ENCODE results near the gene JMJD7.

Gene JMJD7

DNA sequence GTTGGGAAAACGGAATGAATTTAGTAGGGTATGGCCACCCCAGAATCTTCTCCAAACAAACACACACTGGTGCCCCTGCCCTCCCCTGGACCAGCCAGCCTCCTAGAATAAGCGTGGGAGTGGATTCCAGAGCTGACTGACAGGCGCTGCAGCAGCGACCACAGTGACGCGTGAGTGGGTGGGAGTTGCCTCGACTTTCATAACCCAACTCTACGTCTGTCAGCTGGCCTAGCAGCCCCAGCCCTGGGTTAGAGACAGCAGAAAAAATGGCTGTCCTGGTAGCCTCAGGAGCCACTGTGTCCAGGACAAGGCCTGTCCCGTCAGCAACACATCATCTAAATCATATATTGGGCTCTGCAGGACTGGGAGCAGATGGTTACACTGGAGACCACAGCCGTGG lies 20.7 kb downstream of the JMJD7 start:
- DNase-seq, result no peak

DNA sequence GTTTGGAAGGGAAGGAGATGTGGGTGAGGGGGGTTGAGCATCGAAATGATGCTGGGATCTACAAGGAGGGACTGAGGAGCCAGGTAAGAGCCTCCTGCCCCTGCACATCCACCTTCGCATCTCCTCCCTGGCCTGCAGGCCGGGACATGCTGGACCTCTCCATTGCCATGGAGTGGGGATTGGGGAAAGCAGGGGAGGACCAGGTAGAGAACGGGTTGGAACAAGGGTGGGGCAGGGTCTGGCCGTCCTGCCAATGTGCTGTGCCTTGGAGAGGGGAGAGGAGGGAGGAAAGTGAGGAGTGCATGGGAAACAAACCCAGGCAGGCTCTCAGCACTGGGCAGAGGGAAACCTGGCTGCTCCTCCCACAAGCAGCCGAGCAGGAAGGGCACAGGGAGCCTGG lies 21.3 kb downstream of the JMJD7 start:
- no peak for DNase-seq

DNA sequence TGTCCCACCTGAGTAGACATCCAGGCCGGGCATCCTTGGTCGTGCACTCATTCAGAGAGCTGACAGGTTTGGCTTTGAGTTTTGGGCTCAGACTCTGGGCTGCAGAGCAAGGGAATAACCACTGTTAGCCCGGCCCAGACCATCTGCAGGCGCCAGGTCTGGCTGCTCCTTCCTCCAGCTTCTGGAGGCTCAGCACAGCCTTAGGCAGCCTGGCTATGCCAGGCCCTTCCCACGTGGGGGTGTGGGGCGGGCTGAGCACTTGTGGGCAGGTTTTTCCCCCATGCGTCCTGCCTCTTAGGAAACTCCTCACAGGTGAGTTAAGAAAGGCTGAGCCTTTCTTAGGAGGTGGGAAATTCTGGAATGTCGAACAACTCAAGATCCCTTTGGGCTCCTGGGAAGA lies 22.0 kb downstream of the JMJD7 start:
- no peak for DNase-seq

DNA sequence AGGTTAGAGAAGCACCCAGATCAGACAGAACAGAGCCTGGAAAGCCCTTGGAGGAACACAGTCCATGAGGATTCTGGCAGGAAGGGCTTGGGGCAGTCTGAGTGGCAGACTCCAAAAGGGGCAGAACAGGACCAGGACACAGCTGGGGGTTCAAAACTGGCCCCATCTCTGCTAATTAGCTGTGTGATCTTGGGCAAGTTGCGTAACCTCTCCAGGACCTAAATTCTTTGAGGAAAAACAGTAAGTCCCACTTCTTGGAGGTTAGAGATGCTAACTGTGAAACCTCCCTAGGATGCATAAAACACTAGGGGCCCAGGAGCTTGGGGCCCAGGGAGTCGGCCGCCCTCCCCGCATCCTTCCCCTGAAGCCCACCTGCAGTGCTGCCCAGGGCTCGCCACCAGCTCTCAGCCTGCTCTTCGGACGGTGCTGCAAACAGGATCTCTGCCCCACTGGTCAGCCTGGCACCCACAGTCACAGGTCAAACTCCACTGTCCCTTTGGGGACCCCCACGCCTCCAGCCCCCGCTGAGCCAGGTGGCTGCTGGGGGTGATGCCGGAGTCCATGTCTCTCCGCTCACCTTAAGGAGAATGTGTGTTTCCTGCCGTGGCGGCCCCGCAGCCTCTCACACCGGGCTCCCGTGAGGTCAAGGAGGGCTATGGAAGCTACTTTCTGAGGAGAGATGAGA lies 22.7 kb downstream of the JMJD7 start:
- no peak for DNase-seq

DNA sequence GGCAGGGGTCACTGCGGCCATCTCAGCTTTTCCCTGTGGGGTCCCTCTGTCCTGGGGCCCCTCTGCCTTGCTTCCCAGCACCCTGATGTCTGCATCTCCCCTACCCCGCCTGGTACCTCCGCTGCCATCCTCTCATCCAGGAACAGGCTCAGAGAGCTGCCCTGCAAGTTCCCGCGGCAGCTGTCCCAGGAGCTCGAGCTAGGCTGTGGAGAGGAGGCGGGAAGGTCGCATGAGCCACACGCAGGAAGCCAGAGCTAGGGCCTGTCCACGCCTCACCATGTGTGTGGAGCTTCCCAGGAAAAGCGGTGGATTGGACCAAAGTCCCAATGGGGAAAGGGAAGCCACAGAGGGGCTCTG lies 23.3 kb downstream of the JMJD7 start:
- no peak for DNase-seq

DNA sequence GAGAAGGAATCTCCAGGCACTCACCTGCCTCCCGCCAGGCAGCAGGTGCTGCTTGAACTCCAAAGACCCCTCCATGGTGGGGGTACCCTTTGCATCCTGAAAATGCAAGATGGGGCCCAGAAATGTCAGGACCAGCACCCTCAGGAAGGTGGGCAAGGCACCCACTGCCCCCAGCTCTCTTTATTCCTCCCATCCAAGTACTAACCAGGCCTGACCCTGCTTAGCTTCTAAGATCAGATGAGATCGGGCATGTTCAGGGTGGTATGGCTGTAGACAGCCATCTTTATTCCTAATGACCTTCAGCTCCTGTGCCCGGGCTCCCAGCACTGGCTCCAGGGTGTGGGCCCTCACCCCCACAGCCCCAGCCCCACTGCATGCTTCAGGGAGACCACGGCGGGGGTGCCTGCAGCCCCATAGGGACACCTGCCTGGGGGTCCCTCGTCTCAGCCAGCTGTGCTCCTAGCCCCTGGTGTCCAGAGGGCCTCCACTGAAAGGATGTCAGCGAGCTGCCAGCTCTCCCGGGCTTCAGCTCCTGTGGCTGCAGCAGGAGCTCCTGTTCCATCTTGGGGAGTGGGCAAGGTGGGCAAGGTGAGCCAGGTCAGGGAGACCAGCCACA lies 24.0 kb downstream of the JMJD7 start:
- DNase-seq, result no peak

DNA sequence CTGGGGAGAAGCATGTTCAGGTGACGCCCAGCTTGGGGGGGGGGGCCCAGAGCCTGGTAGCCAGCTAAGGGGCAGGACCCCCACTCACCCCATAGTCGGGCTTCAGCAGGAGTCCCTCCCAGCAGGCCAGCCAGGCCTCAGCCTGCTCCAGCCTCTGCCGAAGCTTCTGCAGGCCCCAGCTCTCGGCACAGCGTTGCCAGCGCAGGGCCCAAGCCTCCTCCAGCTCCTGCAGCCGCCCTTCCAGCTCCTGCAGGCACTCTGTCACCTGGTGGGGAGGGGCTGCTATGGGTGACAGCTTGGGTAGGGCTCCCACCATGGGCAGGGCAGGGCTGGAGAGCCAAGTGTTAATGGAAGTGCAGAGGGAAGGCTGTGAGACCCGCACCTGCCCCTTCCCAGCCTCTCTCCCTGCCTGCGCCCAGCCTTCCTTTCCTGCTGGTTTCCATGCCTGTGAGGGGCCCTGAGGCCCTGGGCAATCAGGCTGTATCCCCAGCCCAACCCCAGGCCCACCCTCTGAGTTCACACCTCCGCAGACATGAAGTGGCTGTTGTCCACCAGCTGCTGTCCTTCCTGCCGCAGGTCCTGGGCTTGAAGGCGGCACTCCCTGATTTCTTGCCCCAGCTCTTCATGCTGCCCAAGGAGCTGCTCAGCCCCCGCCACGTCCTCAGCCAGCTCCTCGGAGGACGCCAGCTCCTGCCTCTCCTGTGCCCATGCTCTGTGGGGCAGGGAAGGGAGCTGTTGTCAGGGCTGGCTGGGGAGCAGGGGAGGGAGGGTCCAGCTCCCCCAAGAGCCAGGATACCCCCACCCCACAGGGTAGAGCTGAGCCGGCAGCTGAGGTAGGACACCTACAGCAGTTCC lies 25.1 kb downstream of the JMJD7 start:
- peak; percentile 12 to 28 for DNase-seq

DNA sequence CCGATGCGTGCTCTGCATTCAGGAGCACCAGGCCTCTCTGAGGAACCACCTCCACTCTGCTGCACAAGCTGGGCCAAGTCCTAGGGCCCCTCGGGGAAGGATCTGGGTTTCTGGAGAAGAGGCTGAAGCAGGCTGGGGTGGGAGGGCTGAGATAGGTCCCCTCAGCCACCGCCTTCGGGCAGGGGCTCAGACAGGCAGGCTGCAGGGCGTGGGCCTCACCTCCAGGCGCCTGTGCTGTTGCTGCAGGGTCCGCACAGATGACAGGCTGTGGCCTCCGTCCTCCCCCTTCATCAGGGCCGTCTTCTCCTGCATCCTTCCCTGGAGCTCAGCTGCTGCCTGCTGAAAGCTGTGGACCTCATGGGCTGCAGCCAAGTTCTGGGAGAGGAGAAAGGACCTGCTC lies 25.9 kb downstream of the JMJD7 start:
- DNase-seq, result no peak

DNA sequence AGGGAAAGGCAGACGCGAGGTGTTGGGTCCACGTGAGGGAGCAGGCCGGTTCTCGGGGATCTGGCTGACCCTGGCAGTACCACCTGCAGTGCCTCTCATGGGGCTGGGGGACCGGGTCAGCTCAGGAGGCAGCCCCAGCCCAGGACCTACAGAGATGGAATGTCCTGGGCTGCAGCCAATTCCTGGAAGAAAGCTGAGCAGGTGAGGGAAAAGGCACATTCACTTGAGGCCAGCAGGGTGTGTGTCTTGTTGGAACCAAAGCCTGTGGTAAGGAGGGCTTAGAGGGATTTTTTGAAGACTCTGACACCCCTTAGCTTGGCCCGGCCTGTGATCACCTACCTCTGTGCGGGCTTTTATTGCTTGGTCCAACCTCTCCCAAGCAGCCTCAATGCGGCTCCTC lies 26.6 kb downstream of the JMJD7 start:
- no peak for DNase-seq

DNA sequence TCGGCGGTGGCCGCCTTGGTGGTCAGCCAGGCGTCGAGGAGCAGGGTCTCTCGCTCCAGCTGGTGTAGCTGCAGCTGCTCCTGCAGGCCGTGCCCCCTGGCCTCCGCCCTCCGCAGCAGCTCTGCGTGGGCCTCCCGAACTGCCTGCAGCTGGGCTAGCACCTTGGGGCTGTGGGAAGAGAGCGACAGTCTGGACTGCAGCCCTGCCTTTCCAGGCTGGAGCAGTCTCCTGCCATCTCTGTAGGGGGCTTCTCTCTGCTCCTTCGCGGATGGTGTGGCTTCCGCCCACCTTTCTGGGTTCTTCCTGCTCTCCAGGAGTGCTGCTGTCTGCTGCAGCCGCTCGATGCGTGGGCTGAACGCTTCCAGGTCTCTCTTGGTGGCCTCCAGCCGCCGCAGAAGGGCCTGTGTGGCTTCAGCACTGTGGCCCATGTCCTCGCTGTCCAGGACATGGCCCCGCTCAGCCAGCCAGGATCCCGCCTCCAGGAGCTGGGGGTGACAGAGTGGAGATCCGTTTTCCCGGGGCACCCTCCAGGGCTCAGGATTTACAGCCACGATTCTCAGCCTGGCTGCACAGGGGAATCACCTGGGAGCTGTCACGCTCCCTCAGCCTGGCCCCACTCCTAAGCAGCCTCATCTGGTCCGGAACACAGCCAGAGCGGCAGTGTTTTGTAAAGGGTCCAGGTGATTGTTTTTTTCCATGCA lies 27.5 kb downstream of the JMJD7 start:
- no peak for DNase-seq

DNA sequence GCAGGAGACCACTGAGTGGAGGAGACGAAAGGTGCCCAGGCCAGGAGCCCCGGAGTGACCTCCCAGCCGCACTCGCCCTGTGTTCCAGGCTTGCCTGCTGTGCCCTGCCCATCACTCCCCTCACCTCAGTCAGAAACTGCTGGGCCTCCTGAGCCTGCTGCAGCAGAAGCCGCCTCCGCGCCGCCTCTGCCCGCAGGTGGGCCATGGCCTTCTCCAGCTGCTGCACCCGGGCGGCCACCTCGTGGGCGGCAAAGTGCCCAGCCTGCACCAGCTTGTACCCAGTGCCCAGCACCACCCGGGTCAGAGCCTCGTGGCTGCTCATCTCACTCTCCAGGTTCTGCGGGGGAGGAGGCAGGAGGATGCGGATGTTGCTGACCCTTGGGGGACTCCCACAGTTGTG lies 28.4 kb downstream of the JMJD7 start:
- DNase-seq, result no peak

DNA sequence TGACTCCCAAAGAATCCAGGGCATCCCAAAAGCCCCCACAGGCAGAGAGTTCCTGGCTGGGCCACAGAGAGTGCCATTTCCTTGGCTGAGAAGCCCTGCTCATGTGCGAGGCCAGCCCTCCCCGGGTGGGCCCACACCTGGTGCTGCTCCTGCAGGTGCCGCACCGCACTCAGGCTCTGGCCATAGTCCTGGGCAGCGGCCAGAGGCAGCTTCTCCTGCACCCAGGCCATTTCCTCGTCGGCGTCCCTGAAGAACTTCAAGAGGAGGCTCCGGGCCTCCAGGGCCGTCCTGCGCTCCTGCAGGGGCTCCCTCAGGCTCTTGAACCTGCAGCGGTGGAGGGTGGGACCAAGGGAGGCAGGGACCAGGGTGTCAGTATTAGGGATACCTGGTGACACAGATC lies 28.8 kb downstream of the JMJD7 start:
- no peak for DNase-seq

DNA sequence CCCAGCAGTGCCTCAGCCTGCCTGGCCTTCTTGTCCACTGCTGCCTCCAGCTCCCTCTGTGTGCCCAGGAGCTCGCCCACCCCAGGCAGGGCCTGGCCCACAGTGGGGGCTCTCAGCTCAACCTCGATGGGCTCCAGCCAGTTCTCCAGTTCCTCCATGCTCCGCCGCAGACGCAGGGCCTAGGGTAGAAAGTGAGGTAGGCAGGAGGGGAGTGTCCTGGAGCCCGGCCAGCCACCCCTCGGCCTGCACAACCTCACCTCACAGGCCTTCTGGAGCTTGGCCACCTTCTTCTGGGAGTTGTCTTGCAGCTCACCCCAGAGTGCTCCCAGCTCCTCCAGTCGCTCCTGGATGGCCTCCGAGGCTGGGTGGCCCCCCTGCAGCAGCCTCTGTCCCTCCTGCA lies 29.4 kb downstream of the JMJD7 start:
- DNase-seq, result no peak

DNA sequence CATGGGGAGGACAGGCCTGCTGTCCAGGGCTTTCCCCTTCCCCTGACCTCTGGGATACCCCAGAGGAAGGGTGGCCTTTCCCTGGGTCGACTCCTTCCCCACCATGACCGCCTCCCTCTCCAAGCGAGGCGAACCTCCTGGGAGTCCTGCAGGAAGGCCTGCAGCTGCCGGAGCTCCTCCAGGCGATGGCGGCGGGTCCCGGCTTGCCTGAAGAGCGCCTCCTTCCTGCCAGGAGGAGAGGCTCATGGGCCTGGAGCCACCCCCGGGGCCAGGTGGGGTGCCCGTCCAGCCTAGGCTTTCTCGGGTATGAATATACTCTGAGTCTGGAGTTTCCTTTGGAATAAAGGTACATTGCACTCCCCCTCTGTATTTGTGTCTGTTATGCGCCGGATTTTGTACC lies 30.9 kb downstream of the JMJD7 start:
- no peak for DNase-seq

DNA sequence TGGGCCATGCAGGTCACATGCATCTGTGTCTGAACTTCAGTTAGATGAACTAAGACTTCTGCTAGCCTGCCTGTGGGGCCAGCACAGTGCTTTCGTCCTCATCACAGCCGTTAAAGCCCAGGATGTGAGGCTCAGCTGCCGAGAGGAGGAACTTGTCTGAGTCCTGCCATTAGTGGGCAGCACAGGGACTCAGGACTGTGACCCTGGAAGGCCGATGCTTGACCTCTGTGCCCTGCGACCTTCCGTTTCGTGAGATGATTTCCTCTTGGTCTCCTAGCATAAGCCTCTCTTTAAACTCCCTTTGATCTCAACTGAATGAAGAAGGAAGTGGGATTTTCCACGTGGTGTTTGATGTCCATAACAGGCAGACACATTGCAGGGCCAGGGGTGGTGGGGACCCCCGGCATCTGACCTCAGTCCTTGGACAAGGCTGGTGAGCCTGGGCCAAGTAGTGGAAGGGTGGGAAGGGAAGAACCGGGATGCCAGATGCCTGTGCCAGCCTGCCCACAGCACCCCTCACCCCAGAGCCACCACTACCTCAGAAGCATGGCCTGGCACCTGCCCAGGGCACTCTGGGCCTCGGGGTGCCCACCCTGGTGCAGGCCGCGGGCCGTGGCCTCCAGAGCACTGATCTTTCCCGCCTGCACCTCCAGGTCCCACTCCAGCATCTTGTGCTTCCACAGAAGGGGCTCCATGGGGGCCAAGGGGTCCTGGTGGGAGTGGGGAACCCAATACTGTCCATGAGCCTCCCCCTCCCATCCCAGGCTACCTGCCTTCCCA lies 32.3 kb downstream of the JMJD7 start:
- DNase-seq, result no peak

DNA sequence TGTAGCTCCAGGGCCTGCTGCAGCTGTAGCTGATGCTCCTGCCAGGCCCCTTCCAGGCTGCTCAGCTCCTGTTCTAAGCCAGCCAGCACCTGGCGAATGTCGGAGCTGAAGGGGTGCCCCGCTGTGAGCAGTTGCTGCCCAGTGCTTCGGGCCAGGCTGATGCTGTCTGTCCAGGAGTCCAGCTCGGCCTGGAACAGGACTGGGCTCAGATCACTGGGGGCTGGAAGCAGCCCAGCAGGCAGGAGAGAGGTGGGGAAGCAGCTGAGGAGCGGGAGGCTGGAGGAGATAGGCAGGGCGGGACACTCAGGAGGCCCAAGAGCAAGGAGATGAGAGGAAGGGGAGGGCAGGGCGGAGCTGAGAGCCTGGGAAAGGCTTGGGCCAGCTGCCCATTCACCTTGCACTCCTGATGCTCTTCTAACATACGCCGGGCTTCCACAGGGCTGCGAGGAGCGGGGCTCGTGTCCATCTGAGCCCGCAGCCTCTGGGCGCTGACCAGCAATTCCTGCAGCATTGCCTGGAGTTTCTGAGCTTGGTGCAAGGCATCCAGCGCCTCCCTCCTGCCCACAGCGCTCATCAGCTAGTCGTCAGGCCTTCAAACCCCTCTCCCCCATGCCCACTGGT lies 34.0 kb downstream of the JMJD7 start:
- DNase-seq, result no peak

DNA sequence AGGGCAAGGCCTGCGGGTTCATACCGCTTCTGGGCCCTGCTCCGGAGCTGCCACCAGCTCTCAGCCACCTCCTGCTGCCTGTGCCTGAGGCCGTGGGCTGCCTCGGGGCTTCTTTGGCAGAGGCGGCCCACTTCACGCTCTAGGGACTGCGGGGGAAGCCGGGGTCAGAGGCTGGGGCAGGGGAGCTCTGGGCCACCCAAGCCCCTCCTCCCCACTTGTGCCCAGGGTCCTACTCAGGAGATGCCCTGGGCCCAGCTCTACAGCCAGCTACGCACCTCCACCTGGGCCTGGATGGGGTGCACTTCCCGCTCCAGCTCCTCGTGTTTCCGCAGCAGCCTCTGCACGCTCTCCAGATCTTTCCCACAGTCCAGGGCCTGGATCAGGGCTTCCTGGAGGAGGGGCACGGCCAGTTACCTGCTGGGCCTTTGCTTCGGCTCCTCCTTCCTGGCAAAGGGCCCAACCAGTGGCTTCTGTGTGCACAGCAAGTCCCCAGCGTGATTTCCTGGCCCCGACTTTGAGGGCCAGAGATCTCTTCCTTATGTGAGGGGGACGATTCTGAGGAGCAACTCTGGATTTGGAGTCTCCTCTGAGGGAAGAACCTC lies 34.7 kb downstream of the JMJD7 start:
- DNase-seq, result no peak

DNA sequence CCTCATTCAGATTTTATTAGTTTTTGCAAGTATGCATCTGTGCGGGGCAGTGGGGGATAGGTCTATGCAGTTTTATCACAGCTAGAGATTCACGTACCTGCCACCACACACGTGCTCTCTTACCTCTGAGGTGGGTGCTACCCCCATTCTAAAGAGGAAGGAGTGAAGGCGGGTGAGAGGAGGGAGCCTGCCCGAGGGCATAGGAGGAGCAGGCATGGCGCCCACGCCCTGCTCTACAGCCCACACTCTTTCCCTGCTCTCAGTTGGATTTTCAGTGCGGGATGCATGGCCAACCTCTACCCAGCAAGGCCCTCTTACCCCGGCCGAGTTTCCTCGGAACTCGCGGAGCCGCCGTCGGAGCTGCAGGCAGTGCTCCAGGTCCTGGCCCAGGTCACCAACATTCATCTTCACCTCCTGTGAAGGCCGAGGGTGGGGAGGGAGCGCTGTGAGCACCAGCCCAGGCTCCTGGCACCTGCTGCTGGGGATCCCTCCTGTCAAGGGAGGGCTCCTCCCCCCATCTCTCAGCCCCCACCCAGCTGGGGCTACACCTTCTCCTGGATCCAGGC lies 37.7 kb downstream of the JMJD7 start:
- DNase-seq, result no peak

DNA sequence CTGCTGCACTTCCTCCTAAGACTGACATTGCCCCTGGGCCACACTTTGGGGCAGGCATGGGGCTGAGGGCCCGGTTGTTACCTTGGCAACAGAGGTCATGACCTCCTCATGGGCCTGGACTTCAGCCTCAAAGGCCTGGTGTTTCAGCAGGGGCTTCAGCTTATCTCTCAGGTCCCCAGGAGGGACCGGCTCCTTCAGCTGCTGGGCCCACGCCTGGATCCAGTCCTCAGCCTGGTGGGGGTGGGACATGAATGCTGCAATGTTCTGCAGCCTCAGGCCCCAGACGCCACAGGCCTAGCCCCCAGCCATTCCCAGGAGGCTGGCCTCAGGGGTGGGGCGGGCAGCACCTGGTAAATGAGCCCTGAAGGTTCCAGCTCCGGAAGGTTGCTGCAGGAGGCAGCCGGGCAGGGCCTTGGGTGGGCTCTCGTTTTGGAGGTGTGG lies 38.4 kb downstream of the JMJD7 start:
- DNase-seq, result no peak

DNA sequence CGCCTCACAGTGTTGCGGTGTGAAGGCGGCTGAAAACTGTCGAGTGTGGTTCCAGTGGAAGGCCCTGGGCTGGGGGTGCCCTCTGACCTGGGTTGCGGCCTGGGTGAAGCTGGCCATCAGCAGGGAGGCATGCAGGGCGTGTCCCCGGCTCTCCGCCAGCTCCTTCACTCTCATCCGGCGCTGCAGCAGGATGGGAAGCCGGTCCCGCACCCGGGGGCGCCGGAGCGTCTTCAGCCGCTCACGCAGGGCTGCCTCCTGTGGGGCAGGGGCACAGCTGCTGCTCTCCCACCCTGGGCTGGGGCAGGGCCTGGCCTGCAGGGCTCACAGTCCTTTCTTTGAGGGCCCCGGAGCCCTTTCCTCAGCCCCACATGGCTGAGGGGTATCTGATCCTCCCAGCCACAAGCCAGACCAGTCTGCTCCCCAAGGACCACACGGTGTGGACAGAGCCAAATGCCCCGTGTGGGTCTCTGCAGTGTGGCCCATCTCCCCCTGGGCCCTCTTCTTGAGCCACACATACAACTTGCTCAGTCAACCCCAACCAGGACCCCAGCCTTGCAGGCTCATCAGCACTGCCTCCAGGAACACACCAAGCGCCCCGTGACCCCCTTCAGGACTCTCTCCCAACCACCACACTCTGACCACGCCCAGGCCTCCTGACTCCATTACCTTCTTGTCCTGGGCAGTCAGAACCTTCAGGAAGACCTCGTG lies 39.1 kb downstream of the JMJD7 start:
- DNase-seq, result no peak

DNA sequence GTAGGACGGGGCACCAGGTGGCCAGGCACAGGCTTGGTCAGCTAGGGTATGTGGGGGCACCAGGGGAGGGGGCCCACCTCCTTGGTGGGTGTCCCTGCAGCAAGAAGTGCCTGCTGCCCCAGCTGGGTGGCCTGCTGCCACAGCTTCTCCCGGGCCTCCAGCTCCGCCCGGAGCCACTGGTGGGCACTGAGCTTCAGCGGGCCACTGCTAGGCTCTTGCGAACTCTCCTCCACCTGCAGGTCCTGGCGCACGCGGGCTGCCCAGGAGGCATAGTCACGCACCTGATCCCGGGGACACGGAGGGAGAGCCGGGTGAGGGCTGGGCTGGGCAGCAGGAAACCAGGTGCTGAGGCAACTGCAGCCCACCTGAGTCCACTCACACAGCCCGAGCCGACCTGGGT lies 40.4 kb downstream of the JMJD7 start:
- no peak for DNase-seq

All from NCI-H187 (cell line).